Right atrium auricular region (tissue), 2 donors: ENCODE results near the gene LEMD2. TPM values are rescaled to one million over a fixed set of nuclear protein-coding genes. Genes with fewer than 3 reads are reported as not detected.

Experiments used
- DNase-seq: peaks from one replicate; pipeline ENCODE4 v3.0.0-alpha.2; 2019; ENCODE audit warnings: low spot score
- H3K27ac ChIP-seq, 2 donors: fragments of 200-600 bp; sonication (generic); 1 replicate in 1 of 2; 2 replicates in 1 of 2; pipeline ENCODE4 v1.5.1; 2016 to 2019
- H3K27me3 ChIP-seq, 2 donors: fragments of 200-600 bp; sonication (generic); one replicate each; pipeline versions ENCODE4 v1.5.1 to v1.6.0; 2017 to 2019
- H3K36me3 ChIP-seq: fragments of 200-600 bp; sonication (generic); one replicate; pipeline ENCODE4 v1.5.1; 2016
- H3K4me1 ChIP-seq, 2 donors: fragments of 200-600 bp; sonication (generic); one replicate each; pipeline versions ENCODE4 v1.5.1 to v1.6.0; 2017 to 2019
- H3K4me3 ChIP-seq, 2 donors: fragments of 200-600 bp; sonication (generic); 1 replicate in 1 of 2; 2 replicates in 1 of 2; pipeline ENCODE4 v1.5.1; 2017 to 2019; ENCODE audit warnings: mild to moderate bottlenecking in 1 of 2, moderate library complexity in 1 of 2
- H3K9me3 ChIP-seq, 2 donors: fragments of 200-600 bp; sonication (generic); one replicate each; pipeline ENCODE4 v1.5.1; 2019
- CTCF ChIP-seq, 2 donors: fragments of 200-600 bp; sonication (generic); IDR thresholded peaks; one replicate each; pipeline ENCODE4 v1.5.1; 2019; ENCODE audit warnings: antibody characterized with exemption in 2 of 2
- total RNA-seq, 2 donors: library from RNA; depleted of rRNA; stranded (reverse); fragments of >200 nt; gene quantifications; one replicate each; pipeline ENCODE4 v1.1.0, GENCODE V29; 2016

LEMD2 gene
- total RNA-seq, 2 donors from 2014 or later: 25.9 to 28.1 TPM

DNA sequence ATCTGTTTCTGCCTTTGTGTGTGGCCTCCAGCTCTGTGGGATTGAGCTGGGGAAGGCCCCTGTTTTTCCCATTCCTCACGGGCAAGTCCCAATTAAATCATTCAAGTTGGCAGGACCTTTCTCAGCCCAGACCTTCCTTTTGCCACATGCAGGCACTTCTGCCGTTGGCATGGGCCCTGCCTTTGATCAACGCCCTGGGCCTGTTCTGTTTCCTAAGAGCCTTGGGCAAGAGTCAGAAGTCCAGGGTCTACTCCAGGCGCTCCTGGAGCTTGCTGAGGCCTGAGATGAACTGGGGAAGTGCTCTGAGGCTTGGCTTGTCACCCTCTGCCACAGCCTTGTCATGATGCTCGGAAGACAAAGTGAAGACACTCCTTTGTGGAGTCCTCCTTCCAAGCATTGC lies 49.4 kb downstream of the LEMD2 start:
- Histone ChIP-seq H3K4me1 (peaks cover 0 to 56% of the 10 kb centered on the region in 2 donors), H3K9me3 (no peaks in the 10 kb centered on the region), H3K4me3 (no peak overlapping the region), H3K27me3 (no peaks in the 10 kb centered on the region), H3K36me3 (peaks cover 37% of the 10 kb centered on the region), H3K27ac (peak overlapping the region; percentile 21 to 80)
- DNase-seq: no peak
- no peak for TF ChIP-seq CTCF (IDR thresholded peaks at IDR 0.05)

GRCh38 chr6:33738879-33739278 lies 50.1 kb downstream of the LEMD2 start:
- H3K9me3 ChIP-seq: no peaks in the 10 kb centered on the region
- H3K27ac ChIP-seq: peak overlapping the region; percentile 80 to 91
- no peak for TF ChIP-seq CTCF (IDR thresholded peaks at IDR 0.05)
- no peaks in the 10 kb centered on the region for H3K27me3 ChIP-seq
- peaks cover 0 to 49% of the 10 kb centered on the region in 2 donors for H3K4me1 ChIP-seq
- no peak overlapping the region for H3K4me3 ChIP-seq
- DNase-seq: no peak
- peaks cover 44% of the 10 kb centered on the region for H3K36me3 ChIP-seq

GRCh38 chr6:33738153-33738552 lies 50.8 kb downstream of the LEMD2 start:
- Histone ChIP-seq H3K36me3 (peaks cover 45% of the 10 kb centered on the region), H3K9me3 (no peaks in the 10 kb centered on the region), H3K4me1 (peaks cover 0 to 43% of the 10 kb centered on the region in 2 donors), H3K27me3 (no peaks in the 10 kb centered on the region), H3K4me3 (no peak overlapping the region), H3K27ac (peak overlapping the region; percentile 80 to 91)
- no peak for TF ChIP-seq CTCF (IDR thresholded peaks at IDR 0.05)
- no peak for DNase-seq

DNA sequence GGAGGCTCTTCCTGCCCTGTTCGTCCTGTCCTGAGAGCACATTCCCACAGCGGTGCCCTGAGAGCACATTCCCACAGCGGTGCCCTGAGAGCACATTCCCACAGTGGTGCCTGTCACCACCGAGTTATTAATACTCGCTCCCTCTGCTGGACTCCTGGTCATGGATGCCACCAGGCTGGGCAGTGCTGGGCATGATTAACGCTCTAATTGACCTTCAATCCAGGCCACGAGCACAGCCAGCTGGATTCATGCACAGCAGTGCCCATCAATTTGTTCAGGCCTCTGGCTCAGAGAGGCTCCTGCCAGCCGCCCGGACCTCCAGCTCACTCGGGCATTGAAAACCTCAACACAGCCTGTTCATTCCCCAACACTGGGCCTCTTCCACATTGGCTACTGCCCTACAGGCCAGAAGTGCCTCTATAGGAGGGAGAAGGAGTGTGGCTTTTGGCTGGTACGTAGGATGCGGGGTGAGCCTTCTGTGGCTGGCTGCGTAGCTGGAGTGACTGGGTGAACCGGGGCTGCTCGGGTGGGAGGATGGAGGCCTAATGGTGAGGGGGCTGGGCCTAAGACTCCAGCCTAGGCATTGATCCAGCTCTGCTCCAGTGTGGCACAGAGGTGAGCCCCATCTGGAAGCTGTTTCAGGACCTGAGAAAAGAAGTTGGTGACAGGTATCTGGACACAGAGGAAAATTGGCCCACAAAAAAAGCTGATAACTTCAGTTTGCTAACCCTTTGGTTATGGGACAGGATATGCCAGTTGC lies 51.5 kb downstream of the LEMD2 start:
- Histone ChIP-seq H3K4me1 (peaks cover 0 to 40% of the 10 kb centered on the region in 2 donors), H3K36me3 (peaks cover 50% of the 10 kb centered on the region), H3K9me3 (no peaks in the 10 kb centered on the region), H3K4me3 (no peak overlapping the region), H3K27me3 (no peaks in the 10 kb centered on the region), H3K27ac (peak overlapping the region; percentile 80 to 91)
- DNase-seq: no peak
- no peak for TF ChIP-seq CTCF (IDR thresholded peaks at IDR 0.05)

DNA sequence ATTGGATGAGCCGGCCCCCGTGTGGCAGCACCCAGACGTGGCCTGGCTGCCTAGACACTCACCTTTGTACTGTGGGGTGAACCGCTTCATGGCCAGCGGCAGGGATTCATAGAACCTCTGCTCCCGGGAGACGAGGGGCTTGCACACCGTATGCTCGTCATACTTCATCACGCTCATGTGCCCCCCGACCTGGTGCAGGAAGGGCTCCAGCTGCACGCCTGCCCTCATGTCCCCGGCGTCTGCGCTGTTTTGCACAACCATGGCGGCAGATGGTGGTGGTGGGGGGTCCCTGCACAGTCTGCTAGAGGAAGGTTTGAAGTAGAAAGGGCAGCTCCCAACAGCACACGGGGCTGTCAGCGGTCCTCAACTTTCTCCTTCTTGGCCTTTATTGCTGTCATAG lies 53.7 kb downstream of the LEMD2 start:
- Histone ChIP-seq H3K9me3 (no peaks in the 10 kb centered on the region), H3K27me3 (no peaks in the 10 kb centered on the region), H3K36me3 (peaks cover 50% of the 10 kb centered on the region), H3K4me3 (no peak overlapping the region), H3K4me1 (peaks cover 0 to 48% of the 10 kb centered on the region in 2 donors), H3K27ac (no peak overlapping the region)
- DNase-seq: no peak
- no peak for TF ChIP-seq CTCF (IDR thresholded peaks at IDR 0.05)

DNA sequence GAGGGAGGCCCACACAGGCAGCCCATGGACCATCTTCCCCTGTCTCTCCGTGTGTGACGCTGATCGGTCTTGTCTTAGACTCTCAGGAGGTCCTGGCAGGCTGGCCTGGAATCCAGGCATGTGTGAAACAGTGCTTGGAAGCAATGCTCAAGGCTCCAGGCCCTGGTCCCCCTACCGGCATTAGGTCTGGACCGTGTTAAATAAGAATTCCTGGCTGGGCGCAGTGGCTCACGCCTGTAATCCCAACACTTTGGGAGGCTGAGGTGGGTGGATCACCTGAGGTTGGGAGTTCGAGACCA lies 55.3 kb downstream of the LEMD2 start:
- no peak for TF ChIP-seq CTCF (IDR thresholded peaks at IDR 0.05)
- Histone ChIP-seq H3K4me3 (no peak overlapping the region), H3K36me3 (peaks cover 45% of the 10 kb centered on the region), H3K4me1 (peaks cover 0 to 37% of the 10 kb centered on the region in 2 donors), H3K9me3 (no peaks in the 10 kb centered on the region), H3K27me3 (no peaks in the 10 kb centered on the region), H3K27ac (peak overlapping the region in 1 of 2 donors; percentile 77)
- no peak for DNase-seq
